Endothelial cell (in vitro differentiated cells): ENCODE results near the gene TNS3. TPM values are rescaled to one million over a fixed set of nuclear protein-coding genes. Genes with fewer than 3 reads are reported as not detected.
"Not testable (repeated sequence)": the region's sequence is repeated elsewhere in the genome, so short reads cannot be mapped to it uniquely, and the experiment has no call there.

Experiments
- DNase-seq: peaks from one replicate; pipeline ENCODE4 v3.0.0; 2021; ENCODE audit warnings: low spot score
- H3K27ac Mint-ChIP-seq: one replicate; pipeline ENCODE4 v1.8.0; 2021; ENCODE audit warnings: mixed read lengths, inconsistent platforms; ENCODE audit not compliant: unreplicated experiment
- H3K27me3 Mint-ChIP-seq: one replicate; pipeline ENCODE4 v1.8.0; 2021; ENCODE audit warnings: mild to moderate bottlenecking, moderate library complexity, mixed read lengths, inconsistent platforms; ENCODE audit not compliant: unreplicated experiment
- H3K36me3 Mint-ChIP-seq: one replicate; pipeline ENCODE4 v1.8.0; 2021; ENCODE audit warnings: mild to moderate bottlenecking, low read depth, mixed read lengths, inconsistent platforms; ENCODE audit not compliant: unreplicated experiment
- H3K4me1 Mint-ChIP-seq: one replicate; pipeline ENCODE4 v1.8.0; 2021; ENCODE audit warnings: mild to moderate bottlenecking, mixed read lengths, inconsistent platforms; ENCODE audit not compliant: unreplicated experiment
- H3K4me3 Mint-ChIP-seq: one replicate; pipeline ENCODE4 v1.8.0; 2021; ENCODE audit warnings: mild to moderate bottlenecking, mixed read lengths, inconsistent platforms; ENCODE audit not compliant: unreplicated experiment
- H3K9me3 Mint-ChIP-seq: one replicate; pipeline ENCODE4 v1.8.0; 2021; ENCODE audit warnings: mixed read lengths, inconsistent platforms; ENCODE audit not compliant: unreplicated experiment
- total RNA-seq: library from RNA; stranded (reverse); fragmentation: NEBNext Ultra II Directional; extraction: Animal tissue kit (Norgen Biotek cat#: 25700); gene quantifications from one replicate; pipeline ENCODE4 v1.2.1, GENCODE V29; 2021; ENCODE audit not compliant: unreplicated experiment
- TF ChIP-seq, protein P1 (sequence below): fragments of 200-600 bp; sonication (generic); IDR thresholded peaks from one replicate; pipeline ENCODE4 v1.5.0; 2021; ENCODE audit warnings: antibody characterized with exemption; ENCODE audit not compliant: unreplicated experiment

Gene TNS3
- total RNA-seq, 1 donor from 2014 or later = 7.5 TPM

DNA sequence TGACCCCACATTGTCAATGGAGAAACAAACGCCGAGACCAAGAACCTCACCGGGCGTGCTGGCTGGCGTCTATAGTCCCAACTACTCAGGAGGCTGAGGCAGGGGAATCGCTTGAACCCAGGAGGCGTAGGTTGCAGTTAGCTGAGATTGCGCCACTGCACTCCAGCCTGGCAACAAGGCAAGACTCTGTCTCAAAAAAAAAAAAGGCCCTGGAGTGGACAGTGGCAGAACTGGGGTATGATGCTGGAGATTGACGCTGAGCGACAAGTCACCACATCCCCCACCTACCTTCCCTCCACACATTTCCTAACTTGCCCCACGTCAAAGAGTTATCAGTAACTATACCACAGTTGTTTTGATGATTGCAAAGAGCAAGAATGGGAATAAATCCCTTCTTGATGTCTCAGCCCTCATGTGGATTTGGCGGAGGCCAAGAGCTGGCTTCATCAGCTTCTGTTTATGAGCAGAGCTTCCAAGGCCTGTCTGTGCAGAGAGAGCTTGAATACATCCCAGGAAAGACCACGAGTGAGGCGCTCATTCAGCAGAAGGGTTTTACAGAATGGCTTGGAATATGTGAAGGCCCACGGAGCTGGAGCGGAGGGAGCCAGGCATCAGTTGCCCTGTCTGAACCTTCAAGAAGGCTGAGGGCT is 28.0 kb upstream of the TNS3 start:
- TF ChIP-seq, protein P1, sequence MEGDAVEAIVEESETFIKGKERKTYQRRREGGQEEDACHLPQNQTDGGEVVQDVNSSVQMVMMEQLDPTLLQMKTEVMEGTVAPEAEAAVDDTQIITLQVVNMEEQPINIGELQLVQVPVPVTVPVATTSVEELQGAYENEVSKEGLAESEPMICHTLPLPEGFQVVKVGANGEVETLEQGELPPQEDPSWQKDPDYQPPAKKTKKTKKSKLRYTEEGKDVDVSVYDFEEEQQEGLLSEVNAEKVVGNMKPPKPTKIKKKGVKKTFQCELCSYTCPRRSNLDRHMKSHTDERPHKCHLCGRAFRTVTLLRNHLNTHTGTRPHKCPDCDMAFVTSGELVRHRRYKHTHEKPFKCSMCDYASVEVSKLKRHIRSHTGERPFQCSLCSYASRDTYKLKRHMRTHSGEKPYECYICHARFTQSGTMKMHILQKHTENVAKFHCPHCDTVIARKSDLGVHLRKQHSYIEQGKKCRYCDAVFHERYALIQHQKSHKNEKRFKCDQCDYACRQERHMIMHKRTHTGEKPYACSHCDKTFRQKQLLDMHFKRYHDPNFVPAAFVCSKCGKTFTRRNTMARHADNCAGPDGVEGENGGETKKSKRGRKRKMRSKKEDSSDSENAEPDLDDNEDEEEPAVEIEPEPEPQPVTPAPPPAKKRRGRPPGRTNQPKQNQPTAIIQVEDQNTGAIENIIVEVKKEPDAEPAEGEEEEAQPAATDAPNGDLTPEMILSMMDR = no peak
- Mint-ChIP-seq H3K4me1 (no peaks in the 10 kb centered on the region), H3K36me3 (no peaks in the 10 kb centered on the region), H3K4me3 (no peak overlapping the region), H3K27me3 (peaks cover 2% of the 10 kb centered on the region), H3K9me3 (no peaks in the 10 kb centered on the region), H3K27ac (no peak overlapping the region)
- no peak for DNase-seq

GRCh38 chr7:47606593-47607046 is 24.7 kb upstream of the TNS3 start:
- not testable (repeated sequence) for H3K4me1 Mint-ChIP-seq, H3K9me3 Mint-ChIP-seq, H3K27me3 Mint-ChIP-seq, H3K36me3 Mint-ChIP-seq, H3K4me3 Mint-ChIP-seq, DNase-seq, H3K27ac Mint-ChIP-seq

- DNase-seq = no peak
- TF ChIP-seq, protein P1 = no peak
- H3K27me3 Mint-ChIP-seq = peaks cover 4% of the 10 kb centered on the region
- H3K27ac Mint-ChIP-seq = no peak overlapping the region
- no peaks in the 10 kb centered on the region for H3K9me3 Mint-ChIP-seq
- H3K4me1 Mint-ChIP-seq = no peaks in the 10 kb centered on the region
- H3K4me3 Mint-ChIP-seq = no peak overlapping the region
- no peaks in the 10 kb centered on the region for H3K36me3 Mint-ChIP-seq
Observed at GRCh38 chr7:47605816-47606575, 24.1 kb upstream of the TNS3 start.

DNA sequence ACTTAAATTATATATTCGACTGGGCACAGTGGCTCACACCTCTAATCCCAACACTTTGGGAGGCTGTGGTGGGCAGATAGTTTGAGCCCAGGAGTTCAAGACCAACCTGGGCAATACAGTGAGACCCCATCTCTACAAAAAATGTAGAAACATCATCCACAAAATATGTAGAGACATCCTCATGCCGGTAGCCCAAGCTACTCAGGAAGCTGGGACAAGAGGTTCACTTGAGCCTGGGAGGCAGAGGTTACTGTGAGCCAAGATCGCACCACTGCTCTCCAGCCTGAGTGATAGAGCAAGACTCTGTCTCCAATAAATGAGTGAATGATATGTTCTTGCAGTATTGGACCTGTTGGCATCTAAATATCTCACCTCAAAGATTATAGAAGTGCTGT is 22.6 kb upstream of the TNS3 start:
- no peak for DNase-seq
- Mint-ChIP-seq H3K27ac (no peak overlapping the region), H3K27me3 (peaks cover 11% of the 10 kb centered on the region), H3K9me3 (no peaks in the 10 kb centered on the region), H3K4me1 (no peaks in the 10 kb centered on the region), H3K36me3 (no peaks in the 10 kb centered on the region), H3K4me3 (no peak overlapping the region)
- TF ChIP-seq, protein P1 = no peak

DNA sequence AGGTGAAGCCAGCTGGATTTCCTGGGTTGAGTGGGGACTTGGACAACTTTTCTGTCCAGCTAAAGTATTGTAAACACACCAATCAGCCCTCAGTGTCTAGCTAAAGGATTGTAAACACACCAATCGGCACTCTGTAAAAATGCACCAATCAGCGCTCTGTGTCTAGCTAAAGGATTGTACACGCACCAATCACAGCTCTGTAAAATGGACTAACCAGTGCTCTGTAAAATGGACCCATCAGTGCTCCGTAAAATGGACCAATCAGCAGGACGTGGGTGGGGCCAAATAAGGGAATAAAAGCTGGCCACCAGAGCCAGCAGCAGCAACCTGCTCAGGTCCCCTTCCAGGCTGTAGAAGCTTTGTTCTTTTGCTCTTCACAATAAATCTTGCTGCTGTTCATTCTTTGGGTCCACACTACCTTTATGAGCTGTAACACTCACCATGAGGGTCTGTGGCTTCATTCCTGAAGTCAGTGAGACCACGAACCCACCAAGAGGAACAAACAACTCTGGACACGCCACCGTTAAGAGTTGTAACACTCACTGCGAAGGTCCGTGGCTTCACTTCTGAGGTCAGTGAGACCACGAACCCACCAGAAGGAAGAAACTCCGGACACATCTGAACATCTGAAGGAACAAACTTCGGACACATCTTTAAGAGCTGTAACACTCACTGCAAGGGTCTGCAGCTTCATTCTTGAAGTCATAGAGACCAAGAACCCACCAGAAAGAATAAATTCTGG is 21.8 kb upstream of the TNS3 start:
- not testable (repeated sequence) for H3K4me3 Mint-ChIP-seq, H3K27ac Mint-ChIP-seq, H3K4me1 Mint-ChIP-seq, DNase-seq, H3K36me3 Mint-ChIP-seq, H3K9me3 Mint-ChIP-seq
- peaks cover 11% of the 10 kb centered on the region for H3K27me3 Mint-ChIP-seq
